GM12874 (cell line): ENCODE data around the gene KRTAP5-3.

ENCODE experiments used
- CTCF ChIP-seq: IDR thresholded peaks from 2 replicates; pipeline ENCODE4 v1.5.1; 2011; ENCODE audit warnings: low read depth, mild to moderate bottlenecking, control low read depth, low read length, moderate library complexity; ENCODE audit not compliant: insufficient read depth

KRTAP5-3 gene

GRCh38 chr11:1652771-1653540, 44.7 kb upstream of the KRTAP5-3 start:
- peak; percentile 91 for TF ChIP-seq CTCF

GRCh38 chr11:1652442-1652770, 44.1 kb upstream of the KRTAP5-3 start:
- no peak for TF ChIP-seq CTCF

GRCh38 chr11:1652026-1652425, 43.8 kb upstream of the KRTAP5-3 start:
- TF ChIP-seq CTCF, result no peak

GRCh38 chr11:1651411-1651980, 43.2 kb upstream of the KRTAP5-3 start:
- TF ChIP-seq CTCF, result no peak

GRCh38 chr11:1650918-1651262, 42.6 kb upstream of the KRTAP5-3 start:
- no peak for TF ChIP-seq CTCF

- TF ChIP-seq CTCF, result no peak
These were observed 42.0 kb upstream of the KRTAP5-3 start for GRCh38 chr11:1650034-1650917.

- no peak for TF ChIP-seq CTCF
These were observed 40.6 kb upstream of the KRTAP5-3 start for GRCh38 chr11:1648653-1649420.
